Endothelial cell (in vitro differentiated cells): ENCODE data around the gene MXI1. TPM values are rescaled to one million over a fixed set of nuclear protein-coding genes. Genes with fewer than 3 reads are reported as not detected.
A peak's percentile ranks its signal among the peaks of the same experiment; 100 is the strongest.

Source experiments
- DNase-seq: peaks from one replicate; pipeline ENCODE4 v3.0.0; 2021; ENCODE audit warnings: low spot score
- H3K27ac Mint-ChIP-seq: one replicate; pipeline ENCODE4 v1.8.0; 2021; ENCODE audit warnings: mixed read lengths, inconsistent platforms; ENCODE audit not compliant: unreplicated experiment
- H3K27me3 Mint-ChIP-seq: one replicate; pipeline ENCODE4 v1.8.0; 2021; ENCODE audit warnings: mild to moderate bottlenecking, moderate library complexity, mixed read lengths, inconsistent platforms; ENCODE audit not compliant: unreplicated experiment
- H3K36me3 Mint-ChIP-seq: one replicate; pipeline ENCODE4 v1.8.0; 2021; ENCODE audit warnings: mild to moderate bottlenecking, low read depth, mixed read lengths, inconsistent platforms; ENCODE audit not compliant: unreplicated experiment
- H3K4me1 Mint-ChIP-seq: one replicate; pipeline ENCODE4 v1.8.0; 2021; ENCODE audit warnings: mild to moderate bottlenecking, mixed read lengths, inconsistent platforms; ENCODE audit not compliant: unreplicated experiment
- H3K4me3 Mint-ChIP-seq: one replicate; pipeline ENCODE4 v1.8.0; 2021; ENCODE audit warnings: mild to moderate bottlenecking, mixed read lengths, inconsistent platforms; ENCODE audit not compliant: unreplicated experiment
- H3K9me3 Mint-ChIP-seq: one replicate; pipeline ENCODE4 v1.8.0; 2021; ENCODE audit warnings: mixed read lengths, inconsistent platforms; ENCODE audit not compliant: unreplicated experiment
- CTCF ChIP-seq: fragments of 200-600 bp; sonication (generic); IDR thresholded peaks from one replicate; pipeline ENCODE4 v1.5.0; 2021; ENCODE audit warnings: antibody characterized with exemption; ENCODE audit not compliant: unreplicated experiment
- long read RNA-seq: library from polyadenylated mRNA; unstranded; transcript quantifications from one replicate; pipeline ENCODE4 v2.0.0, GENCODE V29; 2020; ENCODE audit not compliant: unreplicated experiment
- total RNA-seq: library from RNA; stranded (reverse); fragmentation: NEBNext Ultra II Directional; extraction: Animal tissue kit (Norgen Biotek cat#: 25700); gene quantifications from one replicate; pipeline ENCODE4 v1.2.1, GENCODE V29; 2021; ENCODE audit not compliant: unreplicated experiment

MXI1 gene
- total RNA-seq, result 10.3 TPM
- long read RNA-seq, partial matches to known transcripts, result 0 of 1 reads
- long read RNA-seq, other reads (novel, unspliced or antisense), result 1 of 1 reads

DNA sequence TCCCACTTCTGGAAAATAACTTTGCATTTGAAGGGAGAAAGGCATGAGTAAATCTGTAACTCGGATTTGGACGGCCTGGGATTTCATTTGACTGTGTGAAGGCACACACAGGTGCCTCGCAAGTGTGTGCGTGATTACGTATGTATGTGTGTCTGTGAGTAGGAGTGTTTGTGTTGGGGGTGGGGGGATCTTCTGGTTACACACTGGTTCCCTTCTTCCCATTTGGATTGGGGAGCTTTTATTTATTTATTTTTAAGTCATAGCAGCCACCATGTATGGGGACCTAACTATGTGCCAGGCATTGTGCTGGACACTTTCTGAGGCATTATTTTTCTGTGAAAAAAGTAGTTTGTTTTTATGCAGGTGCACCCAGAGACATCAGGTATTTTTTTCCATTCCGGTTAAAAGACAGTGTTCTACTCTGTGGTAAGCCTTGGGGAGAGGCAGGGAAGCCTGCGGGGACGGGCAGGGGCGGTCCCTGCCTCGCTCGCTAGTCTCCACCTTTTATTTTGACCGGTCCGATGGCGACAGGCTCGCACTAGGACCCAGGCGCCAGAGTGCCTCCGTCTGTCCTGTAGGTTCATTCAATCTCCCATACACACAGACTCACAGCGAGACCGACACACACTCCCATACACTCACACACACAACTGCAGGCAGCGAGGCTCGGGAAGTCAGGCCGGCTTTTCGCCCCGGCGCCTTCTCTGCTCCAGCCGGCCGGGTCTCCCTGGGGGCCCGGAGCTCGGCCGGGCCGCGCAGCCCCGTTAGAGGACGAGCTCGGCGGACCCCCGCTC lies at the start of gene MXI1:
Gene MXI1, plus strand, starts transcription at position 595 of the 794 bp plus-strand sequence. CDS start 204 bp downstream, outside the sequence.
- DNase-seq, result peak; percentile 70
- peak within 1 kb of the TSS; percentile 40 for H3K27ac Mint-ChIP-seq
- no peak for TF ChIP-seq CTCF
- H3K9me3 Mint-ChIP-seq, result no peaks in the 10 kb centered on the region
- H3K27me3 Mint-ChIP-seq, result peaks cover 26% of the 10 kb centered on the region
- peak within 1 kb of the TSS; percentile 95 for H3K4me3 Mint-ChIP-seq
- H3K36me3 Mint-ChIP-seq, result peaks cover 9% of the 10 kb centered on the region
- peaks cover 30% of the 10 kb centered on the region for H3K4me1 Mint-ChIP-seq

DNA sequence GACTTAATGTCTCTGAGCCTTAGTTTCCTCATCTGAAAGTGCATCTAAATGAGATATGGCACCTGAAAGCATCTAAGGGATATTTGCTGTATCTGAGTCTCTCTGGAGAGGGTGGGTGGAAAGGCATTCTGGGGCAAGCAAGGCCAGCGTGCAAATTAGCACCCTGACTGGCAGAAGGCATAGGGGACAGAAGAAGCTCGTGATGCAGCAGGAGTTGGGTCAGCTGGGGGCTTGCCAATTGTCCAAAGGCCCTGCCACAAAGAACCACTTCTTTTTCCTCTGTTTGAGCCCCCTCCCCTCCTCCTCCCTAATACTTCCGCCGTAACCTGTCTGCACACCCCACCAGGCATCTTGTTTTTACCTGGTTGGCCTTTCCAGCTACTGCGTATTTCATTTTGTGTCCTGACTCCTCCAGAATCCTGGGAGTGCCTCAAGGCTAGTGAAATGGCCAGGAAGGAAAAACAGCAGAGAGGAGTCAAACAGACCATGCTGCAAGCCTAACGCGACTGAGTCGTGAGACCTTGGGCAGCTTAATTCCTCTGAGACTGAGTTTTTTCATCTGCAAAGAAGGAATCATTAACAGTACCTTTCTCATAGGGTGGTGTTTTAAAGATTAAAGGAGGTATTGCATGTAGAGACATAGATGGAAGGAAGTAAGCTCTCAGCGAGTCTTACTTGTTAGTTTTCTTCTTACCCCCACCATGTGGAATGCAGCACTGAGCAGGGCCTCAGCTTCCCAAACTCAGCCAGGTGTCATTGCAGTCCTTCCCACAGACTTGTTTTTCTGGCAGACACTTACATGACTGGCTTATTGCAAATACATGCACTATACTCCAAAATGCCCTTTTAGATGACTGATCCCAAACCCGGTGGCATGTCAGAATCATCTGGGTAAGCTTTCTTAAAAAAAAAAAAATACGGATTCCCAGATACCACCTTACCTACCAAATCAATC lies 49.1 kb upstream of the MXI1 start:
- peaks cover 15% of the 10 kb centered on the region for H3K4me1 Mint-ChIP-seq
- no peak for TF ChIP-seq CTCF
- no peak overlapping the region for H3K27ac Mint-ChIP-seq
- no peaks in the 10 kb centered on the region for H3K9me3 Mint-ChIP-seq
- H3K36me3 Mint-ChIP-seq, result no peaks in the 10 kb centered on the region
- H3K4me3 Mint-ChIP-seq, result no peak overlapping the region
- H3K27me3 Mint-ChIP-seq, result peaks cover 8% of the 10 kb centered on the region
- no peak for DNase-seq

DNA sequence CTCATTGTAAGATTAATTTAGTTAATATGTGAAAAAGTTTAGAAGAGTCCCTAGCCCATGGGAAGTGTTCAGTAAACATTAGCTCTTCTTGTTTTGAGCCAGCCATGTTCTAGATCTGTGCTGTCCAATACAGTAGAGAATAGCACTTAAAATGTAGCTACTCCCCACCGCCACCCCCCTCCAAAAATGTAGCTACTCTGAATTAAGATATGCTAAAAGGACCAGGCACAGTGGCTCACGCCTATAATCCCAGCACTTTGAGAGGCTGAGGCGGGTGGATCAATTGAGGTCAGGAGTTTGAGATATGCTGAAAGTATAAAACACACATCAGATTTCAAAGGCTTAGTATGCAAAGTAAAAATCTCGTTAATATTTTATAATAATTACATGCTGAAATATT lies 47.3 kb upstream of the MXI1 start:
- Mint-ChIP-seq H3K4me3 (no peak overlapping the region), H3K36me3 (no peaks in the 10 kb centered on the region), H3K27me3 (peaks cover 4% of the 10 kb centered on the region), H3K27ac (no peak overlapping the region), H3K4me1 (peaks cover 15% of the 10 kb centered on the region), H3K9me3 (no peaks in the 10 kb centered on the region)
- TF ChIP-seq CTCF, result no peak
- DNase-seq, result no peak

DNA sequence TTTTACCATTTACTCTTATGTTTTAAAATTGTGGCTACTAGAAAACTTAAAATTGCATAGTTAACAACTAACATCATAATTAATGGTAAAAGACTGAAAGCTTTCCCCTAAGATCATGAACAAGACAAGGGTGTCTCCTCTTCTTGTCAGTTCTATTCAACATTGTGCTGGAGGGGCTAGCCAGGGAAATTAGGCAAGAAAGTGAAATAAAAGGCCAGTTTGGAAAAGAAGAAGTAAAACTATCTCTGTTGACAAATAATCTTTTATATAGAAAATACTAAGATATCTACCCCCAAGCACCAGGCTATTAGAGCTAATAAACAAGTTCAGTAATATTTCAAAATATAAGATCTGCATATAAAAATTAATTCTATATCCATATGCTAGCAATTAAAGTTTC lies 46.9 kb upstream of the MXI1 start:
- no peak for DNase-seq
- H3K27ac Mint-ChIP-seq, result no peak overlapping the region
- no peaks in the 10 kb centered on the region for H3K9me3 Mint-ChIP-seq
- no peak overlapping the region for H3K4me3 Mint-ChIP-seq
- H3K27me3 Mint-ChIP-seq, result peaks cover 4% of the 10 kb centered on the region
- peaks cover 12% of the 10 kb centered on the region for H3K4me1 Mint-ChIP-seq
- H3K36me3 Mint-ChIP-seq, result no peaks in the 10 kb centered on the region
- TF ChIP-seq CTCF, result no peak
